H1 (cell line): Measurements from ENCODE around the gene NUDT7. TPM values are rescaled to one million over a fixed set of nuclear protein-coding genes. Genes with fewer than 3 reads are reported as not detected.

Experiments
- CTCF ChIA-PET: fragments of 300-600 bp; sonication (Branson Sonifier 250); formaldehyde crosslinking; loops from one replicate; lab custom pipeline; 2021; ENCODE audit not compliant: partially characterized antibody; lab: Charles Lee
- POLR2A ChIA-PET: fragments of 300-600 bp; sonication (Branson Sonifier 250); formaldehyde crosslinking; loops from one replicate; lab custom pipeline; 2021; ENCODE audit warnings: inconsistent platforms; ENCODE audit not compliant: partially characterized antibody; lab: Charles Lee
- DNase-seq, 2 experiments: peaks; one replicate each; pipeline versions ENCODE4 v3.0.0 to v3.0.0-alpha.2; 2010 to 2022; ENCODE audit warnings: low spot score in 2 of 2, low read depth in 1 of 2, mixed read lengths in 1 of 2
- FAIRE-seq: peaks from 2 replicates; lab custom pipeline; 2011; peaks lifted over from hg19 to GRCh38; lab: Jason Lieb, UNC
- H2AFZ ChIP-seq: 2 replicates; pipeline ENCODE4 v1.8.1; 2012; ENCODE audit warnings: low read length, inconsistent platforms
- H2AK5ac ChIP-seq: 2 replicates; pipeline ENCODE4 v1.6.1; 2013; ENCODE audit warnings: low read depth, low read length
- H2BK120ac ChIP-seq: replicated peaks from 2 replicates; pipeline ENCODE3; 2013; ENCODE audit warnings: low read depth, low read length, inconsistent platforms
- H2BK12ac ChIP-seq: 2 replicates; pipeline ENCODE4 v1.6.1; 2013; ENCODE audit warnings: low read depth, low read length
- H2BK15ac ChIP-seq: 2 replicates; pipeline ENCODE4 v1.6.1; 2013; ENCODE audit warnings: low read length
- H2BK20ac ChIP-seq: 2 replicates; pipeline ENCODE4 v1.6.1; 2013; ENCODE audit warnings: low read length
- H2BK5ac ChIP-seq: 2 replicates; pipeline ENCODE4 v1.6.1; 2013; ENCODE audit warnings: low read depth, low read length
- H3K14ac ChIP-seq: 2 replicates; pipeline ENCODE4 v1.6.1; 2013; ENCODE audit warnings: inconsistent platforms; ENCODE audit not compliant: insufficient read length
- H3K18ac ChIP-seq: 2 replicates; pipeline ENCODE4 v1.6.1; 2013; ENCODE audit warnings: low read length; ENCODE audit errors: extremely low read depth
- H3K23ac ChIP-seq: 2 replicates; pipeline ENCODE4 v1.6.1; 2013; ENCODE audit warnings: inconsistent platforms; ENCODE audit not compliant: insufficient read length
- H3K23me2 ChIP-seq: 2 replicates; pipeline ENCODE4 v1.6.1; 2013; ENCODE audit warnings: low read depth, low read length
- H3K27ac ChIP-seq: 2 replicates; pipeline ENCODE4 v1.6.1; 2011; ENCODE audit warnings: low read depth, low read length, inconsistent platforms
- H3K27me3 ChIP-seq, 4 experiments: replicated peaks in 1 of 4; 1 replicate in 1 of 4; 2 replicates in 3 of 4; pipeline versions ENCODE4 v1.6.1 to v1.8.1; 2011 to 2013; ENCODE audit warnings: low read length in 3 of 4, mild to moderate bottlenecking in 3 of 4, inconsistent platforms in 2 of 4, mixed read lengths in 2 of 4, moderate library complexity in 1 of 4; ENCODE audit not compliant: control insufficient read depth in 3 of 4, insufficient read depth in 3 of 4; ENCODE audit errors: extremely low read depth in 1 of 4
- H3K36me3 ChIP-seq, 4 experiments: 2 replicates each; pipeline versions ENCODE4 v1.6.1 to v1.8.1; 2011 to 2013; ENCODE audit warnings: mild to moderate bottlenecking in 4 of 4, low read length in 3 of 4, moderate library complexity in 2 of 4, control low read depth in 1 of 4, inconsistent platforms in 1 of 4; ENCODE audit not compliant: insufficient read depth in 4 of 4, control insufficient read depth in 2 of 4
- H3K4ac ChIP-seq: replicated peaks from 2 replicates; pipeline ENCODE3; 2013; ENCODE audit warnings: low read length, low read depth, mixed read lengths, inconsistent platforms; ENCODE audit not compliant: insufficient read length
- H3K4me1 ChIP-seq, 4 experiments: replicated peaks in 1 of 4; 1 replicate in 1 of 4; 2 replicates in 3 of 4; pipeline versions ENCODE4 v1.6.1 to v1.8.1; 2011 to 2013; ENCODE audit warnings: low read length in 3 of 4, inconsistent platforms in 2 of 4, mixed read lengths in 1 of 4; ENCODE audit not compliant: insufficient read depth in 4 of 4, control insufficient read depth in 3 of 4
- H3K4me2 ChIP-seq, 2 experiments: 2 replicates each; pipeline versions ENCODE4 v1.6.1 to v1.8.1; 2011 to 2013; ENCODE audit warnings: low read depth in 2 of 2, low read length in 2 of 2, control low read depth in 1 of 2, inconsistent platforms in 1 of 2, mild to moderate bottlenecking in 1 of 2; ENCODE audit not compliant: insufficient read depth in 1 of 2
- H3K4me3 ChIP-seq, 4 experiments: fragments of 200-600, 300-600 bp in 1 of 4; sonication (generic), shearing (Covaris generic), sonication (Bioruptor Twin) in 1 of 4; 2 replicates each; pipeline versions ENCODE4 v1.5.1 to v1.8.1; 2011 to 2016; ENCODE audit warnings: low read length in 4 of 4, low read depth in 3 of 4, control low read depth in 2 of 4, inconsistent platforms in 2 of 4, mild to moderate bottlenecking in 2 of 4, mixed read lengths in 1 of 4, moderate library complexity in 1 of 4; ENCODE audit not compliant: insufficient read depth in 2 of 4; ENCODE audit errors: extremely low read depth in 1 of 4
- H3K56ac ChIP-seq: replicated peaks from 2 replicates; pipeline ENCODE3; 2013; ENCODE audit warnings: low read depth, mild to moderate bottlenecking, mixed read lengths, low read length, inconsistent platforms; ENCODE audit not compliant: insufficient read length
- H3K79me1 ChIP-seq: 2 replicates; pipeline ENCODE4 v1.6.1; 2013; ENCODE audit warnings: low read depth, low read length, control low read depth
- H3K79me2 ChIP-seq, 2 experiments: 2 replicates each; pipeline versions ENCODE4 v1.6.1 to v1.8.1; 2012 to 2013; ENCODE audit warnings: low read length in 2 of 2, mild to moderate bottlenecking in 2 of 2, inconsistent platforms in 1 of 2; ENCODE audit not compliant: insufficient read depth in 2 of 2, control insufficient read depth in 1 of 2
- H3K9ac ChIP-seq, 4 experiments: replicated peaks in 1 of 4; 1 replicate in 1 of 4; 2 replicates in 3 of 4; pipeline versions ENCODE4 v1.6.1 to v1.8.1; 2011 to 2013; ENCODE audit warnings: low read depth in 3 of 4, low read length in 3 of 4, control low read depth in 2 of 4, mild to moderate bottlenecking in 2 of 4, moderate library complexity in 2 of 4, inconsistent platforms in 1 of 4; ENCODE audit errors: extremely low read depth in 1 of 4
- H3K9me3 ChIP-seq, 2 experiments: 2 replicates each; pipeline versions ENCODE4 v1.6.1 to v1.8.1; 2012 to 2013; ENCODE audit warnings: mild to moderate bottlenecking in 2 of 2, moderate library complexity in 2 of 2, control low read depth in 1 of 2, inconsistent platforms in 1 of 2, low read depth in 1 of 2, low read length in 1 of 2, mixed read lengths in 1 of 2; ENCODE audit not compliant: insufficient read depth in 2 of 2
- H4K20me1 ChIP-seq, 2 experiments: replicated peaks in 1 of 2; 2 replicates each; pipeline versions ENCODE3 to v1.8.1; 2011 to 2013; ENCODE audit warnings: inconsistent platforms in 2 of 2, low read length in 2 of 2, mild to moderate bottlenecking in 1 of 2; ENCODE audit not compliant: insufficient read depth in 2 of 2, control insufficient read depth in 1 of 2
- H4K5ac ChIP-seq: 2 replicates; pipeline ENCODE4 v1.6.1; 2013; ENCODE audit warnings: low read length, low read depth, mixed read lengths, inconsistent platforms; ENCODE audit not compliant: insufficient read length
- H4K8ac ChIP-seq: 2 replicates; pipeline ENCODE4 v1.8.0; 2013; ENCODE audit warnings: mild to moderate bottlenecking, moderate library complexity, low read length, inconsistent platforms; ENCODE audit not compliant: insufficient read depth; ENCODE audit errors: extremely low read depth
- H4K91ac ChIP-seq: replicated peaks from 2 replicates; pipeline ENCODE3; 2013; ENCODE audit warnings: low read length, mixed read lengths, inconsistent platforms; ENCODE audit not compliant: insufficient read length
- BACH1 ChIP-seq: IDR thresholded peaks from 2 replicates; pipeline ENCODE4 v1.6.1; 2012; ENCODE audit warnings: low read length, improper control_type of control experiment
- CBX8 ChIP-seq: fragments of 300-800, 300-1000 bp; sonication (generic); IDR thresholded peaks from 2 replicates; pipeline ENCODE4 v1.7.1; 2016; ENCODE audit warnings: low read depth, low read length, borderline replicate concordance
- CEBPB ChIP-seq: IDR thresholded peaks from 2 replicates; pipeline ENCODE4 v1.6.1; 2012; ENCODE audit warnings: low read depth, low read length
- CTCF ChIP-seq, 3 experiments: IDR thresholded peaks; 1 replicate in 2 of 3; 2 replicates in 1 of 3; pipeline versions ENCODE4 v1.5.1 to v1.6.1; 2011; ENCODE audit warnings: low read length in 3 of 3, mild to moderate bottlenecking in 3 of 3, inconsistent platforms in 2 of 3, low read depth in 1 of 3, moderate library complexity in 1 of 3; ENCODE audit not compliant: insufficient read depth in 1 of 3; ENCODE audit errors: control extremely low read depth in 1 of 3
- POLR2A ChIP-seq, 2 experiments: IDR thresholded peaks; 1 replicate in 1 of 2; 2 replicates in 1 of 2; pipeline ENCODE4 v1.6.1; 2011; ENCODE audit warnings: low read depth in 2 of 2, low read length in 2 of 2, mild to moderate bottlenecking in 2 of 2; ENCODE audit errors: control extremely low read depth in 1 of 2
- TCF12 ChIP-seq: IDR thresholded peaks from 2 replicates; pipeline ENCODE4 v1.6.1; 2011; ENCODE audit warnings: low read depth, mild to moderate bottlenecking, low read length
- WGBS, 2 experiments: shearing (Covaris generic) in 1 of 2; methylation state at CpG; one replicate each; pipeline versions ENCODE4 v1.1.6 to v1.1.7; 2013 to 2015; ENCODE audit warnings: low lambda C conversion rate in 2 of 2, mixed read lengths in 2 of 2, inconsistent platforms in 1 of 2, low coverage in 1 of 2, missing lambda C conversion rate in 1 of 2; ENCODE audit not compliant: insufficient replicate concordance in 2 of 2, insufficient coverage in 1 of 2, insufficient read length in 1 of 2; ENCODE audit errors: extremely low coverage in 1 of 2, missing lambda C conversion rate in 1 of 2; 5-methylcytosine and 5-hydroxymethylcytosine counted together
- polyA plus RNA-seq, 7 experiments: library from polyadenylated mRNA; depleted of rRNA in 3 of 7; stranded (reverse) in 5 of 7; unstranded in 2 of 7; fragments of >200 nt in 5 of 7; fragments of 200-250 nt in 2 of 7; gene quantifications; 1 replicate in 5 of 7; 2 replicates in 1 of 7; 4 replicates in 1 of 7; pipeline versions ENCODE4 v1.2.1 to v1.2.3, GENCODE V29; 2011 to 2013; ENCODE audit warnings: missing spikeins in 2 of 7, mixed read lengths in 2 of 7
- total RNA-seq: library from RNA; stranded (reverse); fragmentation: NEBNext Ultra II Directional; extraction: Animal tissue kit (Norgen Biotek cat#: 25700); gene quantifications from 2 replicates; pipeline ENCODE4 v1.2.1, GENCODE V29; 2021

The NUDT7 gene
- total and polyA plus RNA-seq, 2 of the 8 experiments (the other 6 are each of a cell fraction or from before 2014, with no cell fraction given): 8.8 to 19.7 TPM

- H2BK12ac ChIP-seq: no peak overlapping the region
- no peaks in the 10 kb centered on the region for H3K79me2 ChIP-seq
- H3K23me2 ChIP-seq: no peaks in the 10 kb centered on the region
- no peak for FAIRE-seq
- no peaks in the 10 kb centered on the region for H4K20me1 ChIP-seq
- no peak overlapping the region for H3K9ac ChIP-seq
- no peak overlapping the region for H2BK120ac ChIP-seq
- no peaks in the 10 kb centered on the region for H3K36me3 ChIP-seq
- DNase-seq: no peak
- no peak for TF ChIP-seq CTCF (IDR thresholded peaks at IDR 0.05; ENCODE audit: control extremely low read depth in 1 of 3, insufficient read depth in 1 of 3, low read depth in 1 of 3, low read length in 3 of 3)
- TF ChIP-seq CEBPB: no peak
- no peak for TF ChIP-seq POLR2A (IDR thresholded peaks at IDR 0.05; ENCODE audit: control extremely low read depth in 1 of 2, low read depth in 2 of 2, low read length in 2 of 2)
- TF ChIP-seq BACH1: no peak
- TF ChIP-seq TCF12: no peak
- TF ChIP-seq CBX8: no peak
- H3K4ac ChIP-seq: no peak overlapping the region
- H3K4me1 ChIP-seq: no peaks in the 10 kb centered on the region
- H3K9me3 ChIP-seq: no peaks in the 10 kb centered on the region
- no peak overlapping the region for H2BK5ac ChIP-seq
- H4K5ac ChIP-seq: no peak overlapping the region
- H3K4me2 ChIP-seq: no peak overlapping the region
- ChIA-PET CTCF (no interaction called here), POLR2A (no interaction called here)
- no peak overlapping the region for H2BK20ac ChIP-seq
- H4K91ac ChIP-seq: no peak overlapping the region
- no peak overlapping the region for H3K4me3 ChIP-seq
- H3K14ac ChIP-seq: no peak overlapping the region
- H3K27me3 ChIP-seq: no peaks in the 10 kb centered on the region
- no peak overlapping the region for H2BK15ac ChIP-seq
- no peak overlapping the region for H3K18ac ChIP-seq
- WGBS, 2 experiments: 85% methylated on average over 10 of the region's 10 CpGs; no CpG with 5 or more reads in 1 of the 2 experiments
- no peak overlapping the region for H3K23ac ChIP-seq
- H2AFZ ChIP-seq: no peak overlapping the region
- no peak overlapping the region for H2AK5ac ChIP-seq
- no peak overlapping the region for H3K56ac ChIP-seq
- no peaks in the 10 kb centered on the region for H3K79me1 ChIP-seq
- H4K8ac ChIP-seq: no peak overlapping the region
- H3K27ac ChIP-seq: no peak overlapping the region
Observed at GRCh38 chr16:77682586-77682985, 39.7 kb upstream of the NUDT7 start.
